HEK293 (cell line): Measurements from ENCODE around the gene KLF13.

Experiments used
- CTCF ChIA-PET: fragments of 350-600 bp; formaldehyde crosslinking; extraction: SDS; loops from one replicate; lab custom pipeline; 2021; ENCODE audit warnings: antibody characterized with exemption; lab: Yijun Ruan, JAX
- POLR2A ChIA-PET: fragments of 300-600 bp; formaldehyde crosslinking; extraction: SDS; loops from one replicate; lab custom pipeline; 2020; ENCODE audit warnings: antibody characterized with exemption, inconsistent platforms; lab: Yijun Ruan, JAX
- H3K27ac ChIP-seq: fragments of 200-500 bp; sonication (Bioruptor generic); 2 replicates; pipeline ENCODE4 v1.5.1; 2014; ENCODE audit warnings: low read depth, low read length, control low read depth, inconsistent platforms; ENCODE audit errors: extremely low read depth
- H3K36me3 ChIP-seq, 2 experiments: fragments of 200-500 bp in 1 of 2; sonication (Bioruptor generic) in 1 of 2; 1 replicate in 1 of 2; 2 replicates in 1 of 2; pipeline ENCODE4 v1.5.1; 2014 to 2017; ENCODE audit warnings: inconsistent platforms in 2 of 2, low read length in 2 of 2; ENCODE audit not compliant: control insufficient read depth in 2 of 2, insufficient read depth in 1 of 2
- H3K4me1 ChIP-seq: fragments of 200-500 bp; sonication (Bioruptor generic); 2 replicates; pipeline ENCODE4 v1.5.1; 2014; ENCODE audit warnings: mild to moderate bottlenecking, low read length, inconsistent platforms; ENCODE audit not compliant: control insufficient read depth, insufficient read depth
- H3K4me3 ChIP-seq: 2 replicates; pipeline ENCODE4 v1.5.1; 2011; ENCODE audit warnings: low read depth, mild to moderate bottlenecking, control low read depth, low read length, moderate library complexity
- H3K9me3 ChIP-seq: fragments of 200-500 bp; sonication (Bioruptor generic); 2 replicates; pipeline ENCODE4 v1.5.1; 2014; ENCODE audit warnings: low read depth, low read length, inconsistent platforms; ENCODE audit not compliant: control insufficient read depth, insufficient read depth
- ELK4 ChIP-seq: IDR thresholded peaks from 2 replicates; pipeline ENCODE4 v1.6.1; 2011; ENCODE audit warnings: mild to moderate bottlenecking, low read depth, low read length, borderline replicate concordance
- HOXD13 ChIP-seq: sonication (generic); formaldehyde crosslinking; IDR thresholded peaks from 2 replicates; pipeline ENCODE4 v1.8.0; 2022; ENCODE audit warnings: missing genetic modification reagents, borderline replicate concordance
- KLF1 ChIP-seq: fragments of 450-650 bp; formaldehyde crosslinking; IDR thresholded peaks from 2 replicates; pipeline ENCODE4 v1.5.1; 2016; ENCODE audit warnings: missing biosample characterization, missing genetic modification characterization
- PRDM1 ChIP-seq: fragments of 450-650 bp; formaldehyde crosslinking; IDR thresholded peaks from 2 replicates; pipeline ENCODE4; 2016; ENCODE audit warnings: missing biosample characterization, missing genetic modification characterization
- SETDB1 ChIP-seq: IDR thresholded peaks from one replicate; pipeline ENCODE4 v1.6.1; 2017; ENCODE audit warnings: mild to moderate bottlenecking, low read length, moderate library complexity, mixed read lengths; ENCODE audit not compliant: insufficient read length
- TRIM28 ChIP-seq: IDR thresholded peaks from 2 replicates; pipeline ENCODE4 v1.6.1; 2011; ENCODE audit warnings: low read length, control low read depth, borderline replicate concordance
- ZBTB1 ChIP-seq: fragments of 450-650 bp; formaldehyde crosslinking; IDR thresholded peaks from 2 replicates; pipeline ENCODE4 v1.5.1; 2016; ENCODE audit warnings: missing biosample characterization, missing genetic modification characterization
- ZBTB11 ChIP-seq: fragments of 450-650 bp; formaldehyde crosslinking; conservative IDR thresholded peaks from 2 replicates; pipeline ENCODE4 v1.5.1; 2016; ENCODE audit warnings: low read depth, missing biosample characterization, missing genetic modification characterization
- ZBTB21 ChIP-seq: fragments of 450-650 bp; formaldehyde crosslinking; IDR thresholded peaks from 2 replicates; pipeline ENCODE4 v1.5.1; 2017; ENCODE audit warnings: missing biosample characterization, missing genetic modification characterization
- ZNF138 ChIP-seq: fragments of 450-650 bp; formaldehyde crosslinking; IDR thresholded peaks from 2 replicates; pipeline ENCODE4 v1.5.1; 2016; ENCODE audit warnings: missing biosample characterization, missing genetic modification characterization, borderline replicate concordance
- ZNF175 ChIP-seq: fragments of 450-650 bp; formaldehyde crosslinking; IDR thresholded peaks from 2 replicates; pipeline ENCODE4 v1.5.1; 2016; ENCODE audit warnings: missing biosample characterization, missing genetic modification characterization
- ZNF184 ChIP-seq: fragments of 450-650 bp; IDR thresholded peaks from 2 replicates; pipeline ENCODE4 v1.5.1; 2018; ENCODE audit warnings: missing biosample characterization, mild to moderate bottlenecking, missing genetic modification characterization
- ZNF214 ChIP-seq: fragments of 450-650 bp; formaldehyde crosslinking; IDR thresholded peaks from 2 replicates; pipeline ENCODE4 v1.5.1; 2017; ENCODE audit warnings: missing biosample characterization, mild to moderate bottlenecking, missing genetic modification characterization, borderline replicate concordance
- ZNF26 ChIP-seq: fragments of 450-650 bp; formaldehyde crosslinking; IDR thresholded peaks from 2 replicates; pipeline ENCODE4 v1.5.1; 2016; ENCODE audit warnings: missing biosample characterization, missing genetic modification characterization
- ZNF341 ChIP-seq: fragments of 450-650 bp; formaldehyde crosslinking; IDR thresholded peaks from 2 replicates; pipeline ENCODE4; 2016; ENCODE audit warnings: low read depth, missing biosample characterization, missing genetic modification characterization
- ZNF449 ChIP-seq: fragments of 450-650 bp; formaldehyde crosslinking; IDR thresholded peaks from 2 replicates; pipeline ENCODE4 v1.5.1; 2017; ENCODE audit warnings: missing biosample characterization, mild to moderate bottlenecking, missing genetic modification characterization, moderate library complexity
- ZNF473 ChIP-seq: fragments of 450-650 bp; formaldehyde crosslinking; IDR thresholded peaks from 2 replicates; pipeline ENCODE4 v1.5.1; 2017; ENCODE audit warnings: missing biosample characterization, missing genetic modification characterization
- ZNF510 ChIP-seq: fragments of 450-650 bp; formaldehyde crosslinking; IDR thresholded peaks from 2 replicates; pipeline ENCODE4 v1.5.1; 2018; ENCODE audit warnings: mild to moderate bottlenecking, missing genetic modification characterization, missing biosample characterization; ENCODE audit not compliant: insufficient replicate concordance
- ZNF530 ChIP-seq: fragments of 450-650 bp; formaldehyde crosslinking; IDR thresholded peaks from 2 replicates; pipeline ENCODE4 v1.5.1; 2016; ENCODE audit warnings: low read depth, missing biosample characterization, missing genetic modification characterization
- ZNF701 ChIP-seq: fragments of 450-650 bp; formaldehyde crosslinking; IDR thresholded peaks from 2 replicates; pipeline ENCODE4 v1.5.1; 2016; ENCODE audit warnings: missing biosample characterization, missing genetic modification characterization
- ZNF768 ChIP-seq: fragments of 450-650 bp; formaldehyde crosslinking; IDR thresholded peaks from 2 replicates; pipeline ENCODE4 v1.5.1; 2018; ENCODE audit warnings: missing biosample characterization, mild to moderate bottlenecking, missing genetic modification characterization
- ZNF777 ChIP-seq: fragments of 450-650 bp; formaldehyde crosslinking; IDR thresholded peaks from 2 replicates; pipeline ENCODE4 v1.5.1; 2017; ENCODE audit warnings: missing biosample characterization, missing genetic modification characterization, borderline replicate concordance
- ZNF837 ChIP-seq: fragments of 450-650 bp; formaldehyde crosslinking; IDR thresholded peaks from 2 replicates; pipeline ENCODE4 v1.5.1; 2016; ENCODE audit warnings: missing biosample characterization, missing genetic modification characterization

The KLF13 gene

GRCh38 chr15:31320022-31320421 is 6.6 kb upstream of the KLF13 start (continued):
- no peak for TF ChIP-seq ZNF138 (tag by site-specific recombination)

GRCh38 chr15:31321418-31321817 is 5.2 kb upstream of the KLF13 start:
- Histone ChIP-seq H3K4me1 (no peaks in the 10 kb centered on the region), H3K4me3 (no peak overlapping the region), H3K9me3 (no peaks in the 10 kb centered on the region), H3K36me3 (no peaks in the 10 kb centered on the region), H3K27ac (no peak overlapping the region)
- CTCF ChIA-PET = no interaction called here
- TF ChIP-seq ZBTB1 (tag by site-specific recombination) = no peak
- no peak for TF ChIP-seq ZNF530
- TF ChIP-seq HOXD13 (CRISPR knock-in tag) = no peak
- TF ChIP-seq ZNF214 = no peak
- no peak for TF ChIP-seq SETDB1
- POLR2A ChIA-PET = no interaction called here

- TF ChIP-seq ZNF341 (tag by site-specific recombination) (0 out of 2 replicates have a peak, but pooled peaks have one; percentile 11), TRIM28 (no peak), KLF1 (no peak), ZNF510 (no peak)
- Histone ChIP-seq H3K4me1 (no peaks in the 10 kb centered on the region), H3K27ac (no peak overlapping the region), H3K4me3 (no peak overlapping the region), H3K9me3 (no peaks in the 10 kb centered on the region), H3K36me3 (no peaks in the 10 kb centered on the region)
- CTCF ChIA-PET = interaction anchor here (0.6 kb wide), 1 partner anchor 60 kb away, joined by 3 read pairs; no protein-coding TSS in a partner anchor
- POLR2A ChIA-PET = no interaction called here
Measured at GRCh38 chr15:31322504-31322903, 4.1 kb upstream of the KLF13 start.

- no peaks in the 10 kb centered on the region for H3K36me3 ChIP-seq
- H3K9me3 ChIP-seq = no peaks in the 10 kb centered on the region
- H3K4me1 ChIP-seq = no peaks in the 10 kb centered on the region
- ChIA-PET POLR2A (no interaction called here), CTCF (interaction anchor here (0.9 to 1.0 kb wide), 2 partner anchors 12 to 126 kb away, joined by 3 read pairs; no protein-coding TSS in a partner anchor)
- no peak overlapping the region for H3K4me3 ChIP-seq
- no peak overlapping the region for H3K27ac ChIP-seq
- no peak for TF ChIP-seq ZNF449
- TF ChIP-seq PRDM1 (tag by site-specific recombination) = no peak
- no peak for TF ChIP-seq ZNF701 (tag by site-specific recombination)
- no peak for TF ChIP-seq ZNF184 (tag by site-specific recombination)
- TF ChIP-seq ZNF175 (tag by site-specific recombination) = no peak
- no peak for TF ChIP-seq KLF1
- TF ChIP-seq ZBTB11 (tag by site-specific recombination) = no peak
- no peak for TF ChIP-seq ZNF777 (tag by site-specific recombination)
- no peak for TF ChIP-seq ELK4
- TF ChIP-seq ZNF768 = no peak
- no peak for TF ChIP-seq ZBTB21 (tag by site-specific recombination)
- no peak for TF ChIP-seq ZNF26 (tag by site-specific recombination)
- no peak for TF ChIP-seq ZNF837 (tag by site-specific recombination)
- no peak for TF ChIP-seq ZNF473 (tag by site-specific recombination)
Measured at GRCh38 chr15:31323627-31324026, 3.0 kb upstream of the KLF13 start.
